Measurements from ENCODE around the gene OR5H15. TPM values are rescaled to one million over a fixed set of nuclear protein-coding genes. Genes with fewer than 3 reads are reported as not detected.

Gene OR5H15
- total and polyA plus RNA-seq, 2 donors (not counting 1 experiment from before 2014, with no cell fraction given), result not detected

GRCh38 chr3:98213276-98213675 lies 46.8 kb downstream of the OR5H15 start:
- no peak for TF ChIP-seq CTCF (IDR thresholded peaks at IDR 0.05)
- TF ChIP-seq EZH2 (IDR thresholded peaks at IDR 0.05; ENCODE audit: borderline replicate concordance, insufficient read depth, low read depth, low read length, poor library complexity, severe bottlenecking), result no peak
- CTCF ChIA-PET, result no interaction called here
- intact Hi-C loops (cut with micrococcal nuclease), result no loop called here

DNA sequence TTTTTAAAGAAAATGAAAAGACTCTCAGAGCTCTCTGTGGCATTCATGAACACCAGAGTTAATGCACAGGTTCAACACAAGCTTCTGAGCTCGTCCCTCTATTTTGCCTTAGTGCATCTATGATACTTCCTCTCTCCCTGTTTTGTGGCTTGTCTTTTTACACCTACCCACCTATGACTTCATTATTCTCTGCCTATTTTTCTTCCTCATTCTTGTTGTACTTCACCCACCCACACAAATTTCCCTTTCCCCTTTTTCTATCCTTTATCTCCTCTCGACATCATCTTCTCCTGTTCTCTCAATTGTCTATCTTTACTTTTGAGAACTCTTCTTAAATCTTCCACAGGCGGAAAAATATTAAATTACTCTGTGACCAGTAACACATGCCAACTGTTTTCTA lies 48.6 kb downstream of the OR5H15 start:
- Mint-ChIP-seq H3K4me3 (no peak overlapping the region), H3K27ac (no peak overlapping the region), H3K27me3 (no peaks in the 10 kb centered on the region), H3K9me3 (ENCODE audit: insufficient read depth) (no peaks in the 10 kb centered on the region), H3K4me1 (no peaks in the 10 kb centered on the region)
- H3K9me3 ChIP-seq (ENCODE audit: control extremely low read depth in 1 of 3, control insufficient read depth in 2 of 3, insufficient read depth in 1 of 3, low read length in 2 of 3), result no peaks in the 10 kb centered on the region
- no peak overlapping the region for H3K4me3 ChIP-seq (ENCODE audit: control extremely low read depth in 1 of 5, extremely low read depth in 1 of 5, insufficient read depth in 1 of 5, low read depth in 2 of 5, low read length in 4 of 5)
- no peaks in the 10 kb centered on the region for H3K27me3 ChIP-seq (replicated peaks in 1 of 4; ENCODE audit: control extremely low read depth in 1 of 4, control insufficient read depth in 3 of 4, insufficient read depth in 4 of 4, low read length in 3 of 4)
- no peaks in the 10 kb centered on the region for H3K36me3 ChIP-seq (replicated peaks in 1 of 2; ENCODE audit: control extremely low read depth in 1 of 2, control insufficient read depth in 1 of 2, extremely low read depth in 1 of 2, insufficient read depth in 2 of 2, low read length in 1 of 2)
- ChIA-PET CTCF (no interaction called here), POLR2A (no interaction called here)
- H4K20me1 ChIP-seq (ENCODE audit: control insufficient read depth, insufficient read depth, low read length, poor library complexity, severe bottlenecking), result no peaks in the 10 kb centered on the region
- WGBS (ENCODE audit: insufficient coverage), result 55% methylated on average over 3 of the region's 3 CpGs
- ATAC-seq (ENCODE audit: low read depth) (no peak), DNase-seq (no peak)
- TF ChIP-seq CTCF (IDR thresholded peaks at IDR 0.05), result no peak
- no peak for TF ChIP-seq EZH2 (IDR thresholded peaks at IDR 0.05; ENCODE audit: borderline replicate concordance, insufficient read depth, low read depth, low read length, poor library complexity, severe bottlenecking)
- intact Hi-C loops (cut with micrococcal nuclease), result no loop called here
- no peaks in the 10 kb centered on the region for H3K4me1 ChIP-seq (ENCODE audit: control insufficient read depth in 2 of 2, insufficient read depth in 2 of 2, low read length in 2 of 2)
- no peak overlapping the region for H3K4me2 ChIP-seq (replicated peaks; ENCODE audit: low read depth, low read length, poor library complexity, severe bottlenecking)
- H3K79me2 ChIP-seq (ENCODE audit: control insufficient read depth, insufficient read depth, low read length), result no peaks in the 10 kb centered on the region
- no peak overlapping the region for H2AFZ ChIP-seq (ENCODE audit: insufficient read depth, low read depth, low read length, poor library complexity, severe bottlenecking)
- H3K9ac ChIP-seq (ENCODE audit: low read length), result no peak overlapping the region
- H3K27ac ChIP-seq (ENCODE audit: low read length in 2 of 2), result no peak overlapping the region

More at GRCh38 chr3:98213276-98213675, 46.8 kb downstream of the OR5H15 start:
- H3K9me3 Mint-ChIP-seq (ENCODE audit: insufficient read depth), result peaks cover 3% of the 10 kb centered on the region
- no peak overlapping the region for H3K4me2 ChIP-seq (replicated peaks; ENCODE audit: low read depth, low read length, poor library complexity, severe bottlenecking)
- H3K9ac ChIP-seq (ENCODE audit: low read length), result no peak overlapping the region
- DNase-seq, result no peak
- H2AFZ ChIP-seq (ENCODE audit: insufficient read depth, low read depth, low read length, poor library complexity, severe bottlenecking), result no peak overlapping the region
- no peak overlapping the region for H3K4me3 Mint-ChIP-seq
- no peaks in the 10 kb centered on the region for H3K36me3 ChIP-seq (replicated peaks in 1 of 2; ENCODE audit: control extremely low read depth in 1 of 2, control insufficient read depth in 1 of 2, extremely low read depth in 1 of 2, insufficient read depth in 2 of 2, low read length in 1 of 2)
- H3K27me3 Mint-ChIP-seq, result no peaks in the 10 kb centered on the region
- POLR2A ChIA-PET, result no interaction called here
- no peaks in the 10 kb centered on the region for H3K9me3 ChIP-seq (ENCODE audit: control extremely low read depth in 1 of 3, control insufficient read depth in 2 of 3, insufficient read depth in 1 of 3, low read length in 2 of 3)
- H3K4me1 ChIP-seq (ENCODE audit: control insufficient read depth in 2 of 2, insufficient read depth in 2 of 2, low read length in 2 of 2), result no peaks in the 10 kb centered on the region
- no peaks in the 10 kb centered on the region for H3K27me3 ChIP-seq (replicated peaks in 1 of 4; ENCODE audit: control extremely low read depth in 1 of 4, control insufficient read depth in 3 of 4, insufficient read depth in 4 of 4, low read length in 3 of 4)
- H4K20me1 ChIP-seq (ENCODE audit: control insufficient read depth, insufficient read depth, low read length, poor library complexity, severe bottlenecking), result no peaks in the 10 kb centered on the region
- H3K27ac ChIP-seq (ENCODE audit: low read length in 2 of 2), result no peak overlapping the region
- no peak overlapping the region for H3K4me3 ChIP-seq (ENCODE audit: control extremely low read depth in 1 of 5, extremely low read depth in 1 of 5, insufficient read depth in 1 of 5, low read depth in 2 of 5, low read length in 4 of 5)
- H3K27ac Mint-ChIP-seq, result no peak overlapping the region
- H3K79me2 ChIP-seq (ENCODE audit: control insufficient read depth, insufficient read depth, low read length), result no peaks in the 10 kb centered on the region
- WGBS (ENCODE audit: insufficient coverage), result 90% methylated on average over 5 of the region's 7 CpGs
- ATAC-seq (ENCODE audit: low read depth), result no peak
- H3K4me1 Mint-ChIP-seq, result no peaks in the 10 kb centered on the region

Other genes with a start within 250 kb of the OR5H15 start
- gene RIOX2, start 194.3 kb upstream of the OR5H15 start, total RNA-seq, result 23.6 and 27.8 TPM in 2 replicates
- 15.2 and 18.5 TPM in 2 replicates for gene RIOX2, start 194.3 kb upstream of the OR5H15 start, polyA plus RNA-seq
- not detected in 2 replicates for gene GABRR3, start 131.4 kb upstream of the OR5H15 start, total RNA-seq
- not detected in 2 replicates for gene GABRR3, start 131.4 kb upstream of the OR5H15 start, polyA plus RNA-seq
- gene OR5AC2, start 79.5 kb upstream of the OR5H15 start, total RNA-seq, result not detected in 2 replicates
- gene OR5AC2, start 79.5 kb upstream of the OR5H15 start, polyA plus RNA-seq, result not detected in 2 replicates
- gene OR5H1, start 36.0 kb upstream of the OR5H15 start, total RNA-seq, result 0.17 TPM in 1 of 2 replicates, not detected in the other
- not detected in 2 replicates for gene OR5H1, start 36.0 kb upstream of the OR5H15 start, polyA plus RNA-seq
- gene OR5H14, start 19.2 kb upstream of the OR5H15 start, total RNA-seq, result not detected in 2 replicates
- not detected in 2 replicates for gene OR5H14, start 19.2 kb upstream of the OR5H15 start, polyA plus RNA-seq
- gene OR5H6, start 97.5 kb downstream of the OR5H15 start, total RNA-seq, result not detected in 2 replicates
- gene OR5H6, start 97.5 kb downstream of the OR5H15 start, polyA plus RNA-seq, result not detected in 2 replicates
- not detected in 2 replicates for gene OR5H2, start 115.8 kb downstream of the OR5H15 start, total RNA-seq
- not detected in 2 replicates for gene OR5H2, start 115.8 kb downstream of the OR5H15 start, polyA plus RNA-seq
- not detected in 2 replicates for gene OR5K4, start 187.2 kb downstream of the OR5H15 start, total RNA-seq
- not detected in 2 replicates for gene OR5K4, start 187.2 kb downstream of the OR5H15 start, polyA plus RNA-seq
- gene OR5K3, start 224.0 kb downstream of the OR5H15 start, total RNA-seq, result not detected in 2 replicates
- not detected in 2 replicates for gene OR5K3, start 224.0 kb downstream of the OR5H15 start, polyA plus RNA-seq

Data from B cell (primary cell).